ENCODE results near the gene SEC14L1. TPM values are rescaled to one million over a fixed set of nuclear protein-coding genes. Genes with fewer than 3 reads are reported as not detected.

SEC14L1 gene
- total and polyA plus RNA-seq, 2 donors, result 13.5 to 28.7 TPM

- Histone ChIP-seq H3K4me3 (ENCODE audit: low read length in 2 of 2) (no peak overlapping the region), H3K27ac (ENCODE audit: low read depth in 1 of 2, low read length in 1 of 2) (peak overlapping the region; percentile 32 to 62), H3K36me3 (ENCODE audit: control insufficient read depth in 2 of 2, insufficient read depth in 2 of 2, low read length in 1 of 2) (peaks cover 20 to 29% of the 10 kb centered on the region in 2 donors), H3K27me3 (ENCODE audit: control insufficient read depth in 2 of 2, insufficient read depth in 1 of 2, low read length in 1 of 2) (no peaks in the 10 kb centered on the region), H3K9me3 (ENCODE audit: control insufficient read depth in 2 of 2, insufficient read depth in 1 of 2, low read length in 1 of 2) (no peaks in the 10 kb centered on the region), H3K4me1 (ENCODE audit: control insufficient read depth in 2 of 2, insufficient read depth in 2 of 2, low read length in 2 of 2) (peaks cover 6 to 30% of the 10 kb centered on the region in 2 donors)
- DNase-seq (ENCODE audit: low read depth in 6 of 9, low spot score in 9 of 9), result peak in 3 of 9 donors; percentile 10 to 45 (median 26)
- 60% methylated on average over 2 of the region's 2 CpGs for WGBS
Measured at GRCh38 chr17:77189148-77189547, 48.4 kb downstream of the SEC14L1 start.

GRCh38 chr17:77190576-77190975 lies 49.8 kb downstream of the SEC14L1 start:
- Histone ChIP-seq H3K36me3 (ENCODE audit: control insufficient read depth in 2 of 2, insufficient read depth in 2 of 2, low read length in 1 of 2) (peaks cover 29 to 41% of the 10 kb centered on the region in 2 donors), H3K27me3 (ENCODE audit: control insufficient read depth in 2 of 2, insufficient read depth in 1 of 2, low read length in 1 of 2) (no peaks in the 10 kb centered on the region), H3K9me3 (ENCODE audit: control insufficient read depth in 2 of 2, insufficient read depth in 1 of 2, low read length in 1 of 2) (no peaks in the 10 kb centered on the region), H3K4me3 (ENCODE audit: low read length in 2 of 2) (no peak overlapping the region), H3K27ac (ENCODE audit: low read depth in 1 of 2, low read length in 1 of 2) (no peak overlapping the region), H3K4me1 (ENCODE audit: control insufficient read depth in 2 of 2, insufficient read depth in 2 of 2, low read length in 2 of 2) (peaks cover 6 to 27% of the 10 kb centered on the region in 2 donors)
- WGBS, result 83% methylated on average over 11 of the region's 11 CpGs
- no peak for DNase-seq (ENCODE audit: low read depth in 6 of 9, low spot score in 9 of 9)

GRCh38 chr17:77191244-77191643 lies 50.5 kb downstream of the SEC14L1 start:
- peaks cover 6 to 22% of the 10 kb centered on the region in 2 donors for H3K4me1 ChIP-seq (ENCODE audit: control insufficient read depth in 2 of 2, insufficient read depth in 2 of 2, low read length in 2 of 2)
- H3K27ac ChIP-seq (ENCODE audit: low read depth in 1 of 2, low read length in 1 of 2), result no peak overlapping the region
- 96% methylated on average over 11 of the region's 11 CpGs for WGBS
- H3K4me3 ChIP-seq (ENCODE audit: low read length in 2 of 2), result no peak overlapping the region
- H3K27me3 ChIP-seq (ENCODE audit: control insufficient read depth in 2 of 2, insufficient read depth in 1 of 2, low read length in 1 of 2), result no peaks in the 10 kb centered on the region
- no peak for DNase-seq (ENCODE audit: low read depth in 6 of 9, low spot score in 9 of 9)
- H3K9me3 ChIP-seq (ENCODE audit: control insufficient read depth in 2 of 2, insufficient read depth in 1 of 2, low read length in 1 of 2), result no peaks in the 10 kb centered on the region
- H3K36me3 ChIP-seq (ENCODE audit: control insufficient read depth in 2 of 2, insufficient read depth in 2 of 2, low read length in 1 of 2), result peaks cover 35 to 48% of the 10 kb centered on the region in 2 donors

GRCh38 chr17:77193653-77194052 lies 52.9 kb downstream of the SEC14L1 start:
- WGBS, result 94% methylated on average over 3 of the region's 3 CpGs
- peaks cover 5 to 6% of the 10 kb centered on the region in 2 donors for H3K4me1 ChIP-seq (ENCODE audit: control insufficient read depth in 2 of 2, insufficient read depth in 2 of 2, low read length in 2 of 2)
- H3K27me3 ChIP-seq (ENCODE audit: control insufficient read depth in 2 of 2, insufficient read depth in 1 of 2, low read length in 1 of 2), result no peaks in the 10 kb centered on the region
- H3K4me3 ChIP-seq (ENCODE audit: low read length in 2 of 2), result no peak overlapping the region
- DNase-seq (ENCODE audit: low read depth in 6 of 9, low spot score in 9 of 9), result no peak
- H3K36me3 ChIP-seq (ENCODE audit: control insufficient read depth in 2 of 2, insufficient read depth in 2 of 2, low read length in 1 of 2), result peaks cover 45 to 66% of the 10 kb centered on the region in 2 donors
- no peaks in the 10 kb centered on the region for H3K9me3 ChIP-seq (ENCODE audit: control insufficient read depth in 2 of 2, insufficient read depth in 1 of 2, low read length in 1 of 2)
- H3K27ac ChIP-seq (ENCODE audit: low read depth in 1 of 2, low read length in 1 of 2), result no peak overlapping the region

GRCh38 chr17:77194179-77194578 lies 53.4 kb downstream of the SEC14L1 start:
- no peak overlapping the region for H3K27ac ChIP-seq (ENCODE audit: low read depth in 1 of 2, low read length in 1 of 2)
- H3K27me3 ChIP-seq (ENCODE audit: control insufficient read depth in 2 of 2, insufficient read depth in 1 of 2, low read length in 1 of 2), result no peaks in the 10 kb centered on the region
- peaks cover 2 to 3% of the 10 kb centered on the region in 2 donors for H3K4me1 ChIP-seq (ENCODE audit: control insufficient read depth in 2 of 2, insufficient read depth in 2 of 2, low read length in 2 of 2)
- 96% methylated on average over 7 of the region's 7 CpGs for WGBS
- DNase-seq (ENCODE audit: low read depth in 6 of 9, low spot score in 9 of 9), result no peak
- H3K36me3 ChIP-seq (ENCODE audit: control insufficient read depth in 2 of 2, insufficient read depth in 2 of 2, low read length in 1 of 2), result peaks cover 48 to 69% of the 10 kb centered on the region in 2 donors
- no peak overlapping the region for H3K4me3 ChIP-seq (ENCODE audit: low read length in 2 of 2)
- no peaks in the 10 kb centered on the region for H3K9me3 ChIP-seq (ENCODE audit: control insufficient read depth in 2 of 2, insufficient read depth in 1 of 2, low read length in 1 of 2)

- Histone ChIP-seq H3K4me3 (ENCODE audit: low read length in 2 of 2) (no peak overlapping the region), H3K4me1 (ENCODE audit: control insufficient read depth in 2 of 2, insufficient read depth in 2 of 2, low read length in 2 of 2) (no peaks in the 10 kb centered on the region), H3K27me3 (ENCODE audit: control insufficient read depth in 2 of 2, insufficient read depth in 1 of 2, low read length in 1 of 2) (no peaks in the 10 kb centered on the region), H3K36me3 (ENCODE audit: control insufficient read depth in 2 of 2, insufficient read depth in 2 of 2, low read length in 1 of 2) (peaks cover 64 to 81% of the 10 kb centered on the region in 2 donors), H3K27ac (ENCODE audit: low read depth in 1 of 2, low read length in 1 of 2) (no peak overlapping the region), H3K9me3 (ENCODE audit: control insufficient read depth in 2 of 2, insufficient read depth in 1 of 2, low read length in 1 of 2) (no peaks in the 10 kb centered on the region)
- 96% methylated on average over 5 of the region's 5 CpGs for WGBS
- no peak for DNase-seq (ENCODE audit: low read depth in 6 of 9, low spot score in 9 of 9)
Measured at GRCh38 chr17:77196251-77196650, 55.5 kb downstream of the SEC14L1 start.

- no peaks in the 10 kb centered on the region for H3K9me3 ChIP-seq (ENCODE audit: control insufficient read depth in 2 of 2, insufficient read depth in 1 of 2, low read length in 1 of 2)
- H3K27ac ChIP-seq (ENCODE audit: low read depth in 1 of 2, low read length in 1 of 2), result no peak overlapping the region
- no peak for DNase-seq (ENCODE audit: low read depth in 6 of 9, low spot score in 9 of 9)
- H3K4me3 ChIP-seq (ENCODE audit: low read length in 2 of 2), result no peak overlapping the region
- H3K36me3 ChIP-seq (ENCODE audit: control insufficient read depth in 2 of 2, insufficient read depth in 2 of 2, low read length in 1 of 2), result peaks cover 64 to 82% of the 10 kb centered on the region in 2 donors
- 98% methylated on average over 9 of the region's 9 CpGs for WGBS
- H3K27me3 ChIP-seq (ENCODE audit: control insufficient read depth in 2 of 2, insufficient read depth in 1 of 2, low read length in 1 of 2), result no peaks in the 10 kb centered on the region
- no peaks in the 10 kb centered on the region for H3K4me1 ChIP-seq (ENCODE audit: control insufficient read depth in 2 of 2, insufficient read depth in 2 of 2, low read length in 2 of 2)
Measured at GRCh38 chr17:77197115-77197514, 56.3 kb downstream of the SEC14L1 start.

GRCh38 chr17:77200711-77201110 lies 59.9 kb downstream of the SEC14L1 start:
- H3K27ac ChIP-seq (ENCODE audit: low read depth in 1 of 2, low read length in 1 of 2), result no peak overlapping the region
- no peaks in the 10 kb centered on the region for H3K27me3 ChIP-seq (ENCODE audit: control insufficient read depth in 2 of 2, insufficient read depth in 1 of 2, low read length in 1 of 2)
- H3K9me3 ChIP-seq (ENCODE audit: control insufficient read depth in 2 of 2, insufficient read depth in 1 of 2, low read length in 1 of 2), result no peaks in the 10 kb centered on the region
- no peaks in the 10 kb centered on the region for H3K4me1 ChIP-seq (ENCODE audit: control insufficient read depth in 2 of 2, insufficient read depth in 2 of 2, low read length in 2 of 2)
- no peak overlapping the region for H3K4me3 ChIP-seq (ENCODE audit: low read length in 2 of 2)
- peaks cover 67 to 71% of the 10 kb centered on the region in 2 donors for H3K36me3 ChIP-seq (ENCODE audit: control insufficient read depth in 2 of 2, insufficient read depth in 2 of 2, low read length in 1 of 2)
- 93% methylated on average over 10 of the region's 10 CpGs for WGBS
- DNase-seq (ENCODE audit: low read depth in 6 of 9, low spot score in 9 of 9), result no peak

GRCh38 chr17:77203436-77203835 lies 62.7 kb downstream of the SEC14L1 start:
- 96% methylated on average over 12 of the region's 12 CpGs for WGBS
- H3K27ac ChIP-seq (ENCODE audit: low read depth in 1 of 2, low read length in 1 of 2), result no peak overlapping the region
- DNase-seq (ENCODE audit: low read depth in 6 of 9, low spot score in 9 of 9), result no peak

More at GRCh38 chr17:77203436-77203835, 62.7 kb downstream of the SEC14L1 start:
- Histone ChIP-seq H3K36me3 (ENCODE audit: control insufficient read depth in 2 of 2, insufficient read depth in 2 of 2, low read length in 1 of 2) (peaks cover 71 to 73% of the 10 kb centered on the region in 2 donors), H3K9me3 (ENCODE audit: control insufficient read depth in 2 of 2, insufficient read depth in 1 of 2, low read length in 1 of 2) (no peaks in the 10 kb centered on the region), H3K4me3 (ENCODE audit: low read length in 2 of 2) (no peak overlapping the region), H3K4me1 (ENCODE audit: control insufficient read depth in 2 of 2, insufficient read depth in 2 of 2, low read length in 2 of 2) (no peaks in the 10 kb centered on the region), H3K27me3 (ENCODE audit: control insufficient read depth in 2 of 2, insufficient read depth in 1 of 2, low read length in 1 of 2) (no peaks in the 10 kb centered on the region)

All from thymus (tissue), 11 donors.